Suppressor macrophage treated with lipopolysaccharide for 1 hour (primary cell): Measurements from ENCODE around the gene AHNAK2.
"Not testable (repeated sequence)": the region's sequence is repeated elsewhere in the genome, so short reads cannot be mapped to it uniquely, and the experiment has no call there.

Experiments used
- DNase-seq, 3 donors: peaks; one replicate each; pipeline ENCODE4 v3.0.0-alpha.2; 2020 to 2022

Gene AHNAK2

GRCh38 chr14:104950701-104951100 is 27.5 kb downstream of the AHNAK2 start:
- not testable (repeated sequence) for DNase-seq

GRCh38 chr14:104950021-104950420 is 28.2 kb downstream of the AHNAK2 start:
- no peak for DNase-seq

GRCh38 chr14:104949406-104949955 is 28.7 kb downstream of the AHNAK2 start:
- DNase-seq, result not testable (repeated sequence)

GRCh38 chr14:104948736-104949031 is 29.5 kb downstream of the AHNAK2 start:
- DNase-seq, result no peak

GRCh38 chr14:104947881-104948735 is 30.1 kb downstream of the AHNAK2 start:
- DNase-seq, result not testable (repeated sequence)

- not testable (repeated sequence) for DNase-seq
Observed at GRCh38 chr14:104947201-104947600, 31.0 kb downstream of the AHNAK2 start.

- DNase-seq, result not testable (repeated sequence)
Observed at GRCh38 chr14:104945986-104946965, 31.9 kb downstream of the AHNAK2 start.

- not testable (repeated sequence) for DNase-seq
Observed at GRCh38 chr14:104945266-104945665, 32.9 kb downstream of the AHNAK2 start.

GRCh38 chr14:104944436-104945205 is 33.6 kb downstream of the AHNAK2 start:
- DNase-seq, result not testable (repeated sequence)

GRCh38 chr14:104944016-104944308 is 34.2 kb downstream of the AHNAK2 start:
- DNase-seq, result not testable (repeated sequence)

- not testable (repeated sequence) for DNase-seq
Observed at GRCh38 chr14:104943216-104944015, 34.8 kb downstream of the AHNAK2 start.

- DNase-seq, result no peak
Observed at GRCh38 chr14:104942586-104942985, 35.6 kb downstream of the AHNAK2 start.

- DNase-seq, result no peak
Observed at GRCh38 chr14:104941508-104942365, 36.4 kb downstream of the AHNAK2 start.

GRCh38 chr14:104940526-104941150 is 37.5 kb downstream of the AHNAK2 start:
- no peak for DNase-seq

GRCh38 chr14:104939666-104940410 is 38.3 kb downstream of the AHNAK2 start:
- DNase-seq, result peak; percentile 14 to 27 (median 18)

GRCh38 chr14:104938960-104939359 is 39.2 kb downstream of the AHNAK2 start:
- DNase-seq, result no peak

GRCh38 chr14:104938436-104938835 is 39.7 kb downstream of the AHNAK2 start:
- DNase-seq, result no peak

GRCh38 chr14:104937694-104938365 is 40.3 kb downstream of the AHNAK2 start:
- no peak for DNase-seq

- no peak for DNase-seq
Observed at GRCh38 chr14:104937161-104937560, 41.0 kb downstream of the AHNAK2 start.
